ENCODE data around the gene OR5AC2. TPM values are rescaled to one million over a fixed set of nuclear protein-coding genes. Genes with fewer than 3 reads are reported as not detected.

Gene OR5AC2
- total RNA-seq, 2 donors from 2014 or later, result not detected

- H3K27me3 ChIP-seq (replicated peaks; ENCODE audit: insufficient read depth), result no peaks in the 10 kb centered on the region
- H3K4me3 ChIP-seq, result no peak overlapping the region
- no peak overlapping the region for H3K27ac ChIP-seq
- no peak for DNase-seq (ENCODE audit: low spot score)
- H3K4me1 ChIP-seq (replicated peaks), result no peaks in the 10 kb centered on the region
- TF ChIP-seq POLR2AphosphoS5 (IDR thresholded peaks at IDR 0.05) (no peak), POLR2A (IDR thresholded peaks at IDR 0.05) (no peak), CTCF (IDR thresholded peaks at IDR 0.05) (no peak)
- WGBS, result 93% methylated on average over 1 of the region's 1 CpG
- H3K9me3 ChIP-seq, result no peaks in the 10 kb centered on the region
- H3K36me3 ChIP-seq, result no peaks in the 10 kb centered on the region
- intact Hi-C loops (cut with DNase I), result no loop called here
These were observed 28.7 kb downstream of the OR5AC2 start for GRCh38 chr3:98115717-98116116.

- 80% methylated on average over 1 of the region's 1 CpG for WGBS
- TF ChIP-seq POLR2AphosphoS5 (IDR thresholded peaks at IDR 0.05) (no peak), CTCF (IDR thresholded peaks at IDR 0.05) (no peak), POLR2A (IDR thresholded peaks at IDR 0.05) (no peak)
- no peak within 1 kb of the TSS for H3K4me3 ChIP-seq
- no peaks in the 10 kb centered on the region for H3K4me1 ChIP-seq (replicated peaks)
- intact Hi-C loops (cut with DNase I), result no loop called here
- H3K27me3 ChIP-seq (replicated peaks; ENCODE audit: insufficient read depth), result no peaks in the 10 kb centered on the region
- DNase-seq (ENCODE audit: low spot score), result no peak
- no peaks in the 10 kb centered on the region for H3K36me3 ChIP-seq
- no peak within 1 kb of the TSS for H3K27ac ChIP-seq
- H3K9me3 ChIP-seq, result no peaks in the 10 kb centered on the region
These were observed 43.4 kb downstream of the OR5AC2 start, which contains the start of gene OR5H1 for GRCh38 chr3:98130421-98130820. Gene OR5H1 (plus strand): TSS chr3:98130721. CDS start chr3:98132698, 1,977 bp downstream.

- WGBS, result 73% methylated on average over 3 of the region's 3 CpGs
- Histone ChIP-seq H3K27ac (no peak overlapping the region), H3K4me3 (no peak overlapping the region), H3K4me1 (replicated peaks) (no peaks in the 10 kb centered on the region), H3K36me3 (no peaks in the 10 kb centered on the region), H3K9me3 (no peaks in the 10 kb centered on the region), H3K27me3 (replicated peaks; ENCODE audit: insufficient read depth) (no peaks in the 10 kb centered on the region)
- TF ChIP-seq CTCF (IDR thresholded peaks at IDR 0.05), result no peak
- intact Hi-C loops (cut with DNase I), result no loop called here
- DNase-seq (ENCODE audit: low spot score), result no peak
These were observed 49.7 kb downstream of the OR5AC2 start for GRCh38 chr3:98136631-98137030.

Other genes starting within 250 kb of the OR5AC2 start
- gene RIOX2, start 114.7 kb upstream of the OR5AC2 start, total RNA-seq, result 10 to 100 TPM; 18.1 to 20.2 TPM
- gene GABRR3, start 51.9 kb upstream of the OR5AC2 start, total RNA-seq, result under 1 TPM in 1 of 2 donors, not detected in 1; 0.34 TPM
- not detected for gene OR5H1, start 43.5 kb downstream of the OR5AC2 start, total RNA-seq
- not detected for gene OR5H14, start 60.3 kb downstream of the OR5AC2 start, total RNA-seq
- gene OR5H15, start 79.5 kb downstream of the OR5AC2 start, total RNA-seq, result not detected
- gene OR5H6, start 177.1 kb downstream of the OR5AC2 start, total RNA-seq, result not detected
- gene OR5H2, start 195.3 kb downstream of the OR5AC2 start, total RNA-seq, result not detected